OCI-LY7 (cell line): Measurements from ENCODE around the gene PRDM7. TPM values are rescaled to one million over a fixed set of nuclear protein-coding genes. Genes with fewer than 3 reads are reported as not detected.
"Not testable (repeated sequence)": the region's sequence is repeated elsewhere in the genome, so short reads cannot be mapped to it uniquely, and the experiment has no call there.

Experiments used
- BruUV-seq: library from RNA; stranded (reverse); fragments of 400-500 nt; replicated peaks from 2 replicates; lab custom pipeline; 2021; lab: Mats Ljungman, UMichigan
- CTCF ChIA-PET: fragments of 300-600 bp; sonication (Branson Sonifier 250); formaldehyde crosslinking; loops from one replicate; lab custom pipeline; 2022; ENCODE audit warnings: antibody characterized with exemption; ENCODE audit not compliant: unreplicated experiment; lab: Charles Lee
- POLR2A ChIA-PET: fragments of 300-600 bp; sonication (Branson Sonifier 250); formaldehyde crosslinking; loops from one replicate; lab custom pipeline; 2022; ENCODE audit warnings: antibody characterized with exemption; lab: Charles Lee
- DNase-seq: peaks from one replicate; pipeline ENCODE4 v3.0.0-alpha.2; 2015; ENCODE audit warnings: low spot score
- H2AFZ ChIP-seq: fragments of 200-600 bp; sonication (generic), shearing (Covaris generic); 2 replicates; pipeline ENCODE4 v1.6.1; 2014; ENCODE audit warnings: mild to moderate bottlenecking, antibody characterized with exemption, low read length, moderate library complexity
- H3K27ac ChIP-seq: fragments of 200-600 bp; sonication (generic); 2 replicates; pipeline ENCODE4 v1.5.1; 2014; ENCODE audit warnings: mixed run types, low read depth, mild to moderate bottlenecking, moderate library complexity, low read length, inconsistent platforms; ENCODE audit not compliant: poor library complexity, severe bottlenecking
- H3K36me3 ChIP-seq: fragments of 200-600 bp; sonication (generic); 2 replicates; pipeline ENCODE4 v1.6.1; 2014; ENCODE audit warnings: mild to moderate bottlenecking, antibody characterized with exemption, low read length, moderate library complexity, mixed read lengths; ENCODE audit not compliant: insufficient read depth
- H3K4me1 ChIP-seq: fragments of 200-600 bp; sonication (generic); 2 replicates; pipeline ENCODE4 v1.5.1; 2014; ENCODE audit warnings: mild to moderate bottlenecking, low read length; ENCODE audit not compliant: insufficient read depth, poor library complexity, severe bottlenecking
- H3K4me2 ChIP-seq: fragments of 200-600 bp; sonication (generic); 2 replicates; pipeline ENCODE4 v1.6.1; 2014; ENCODE audit warnings: mild to moderate bottlenecking, low read length
- H3K4me3 ChIP-seq: fragments of 200-600 bp; sonication (generic); 2 replicates; pipeline ENCODE4 v1.5.1; 2014; ENCODE audit warnings: mild to moderate bottlenecking, low read depth, low read length; ENCODE audit not compliant: poor library complexity, severe bottlenecking
- H3K79me2 ChIP-seq: fragments of 200-600 bp; sonication (generic); 2 replicates; pipeline ENCODE4 v1.6.1; 2016; ENCODE audit warnings: low read depth, mild to moderate bottlenecking, low read length, moderate library complexity, mixed read lengths; ENCODE audit not compliant: insufficient read depth
- H3K9me2 ChIP-seq: fragments of 200-600 bp; sonication (generic); 2 replicates; pipeline ENCODE4 v1.6.1; 2016; ENCODE audit warnings: mild to moderate bottlenecking, low read length, mixed read lengths; ENCODE audit not compliant: insufficient read depth
- H3K9me3 ChIP-seq: fragments of 200-600 bp; sonication (generic); 2 replicates; pipeline ENCODE4 v1.6.1; 2014; ENCODE audit warnings: mild to moderate bottlenecking, mixed run types, low read length, mixed read lengths
- H4K20me1 ChIP-seq: fragments of 200-600 bp; sonication (generic); 2 replicates; pipeline ENCODE4 v1.6.1; 2014; ENCODE audit warnings: mild to moderate bottlenecking, antibody characterized with exemption, low read length, moderate library complexity, mixed read lengths; ENCODE audit not compliant: insufficient read depth
- CTCF ChIP-seq: fragments of 200-600 bp; sonication (generic); conservative IDR thresholded peaks from 2 replicates; pipeline ENCODE4 v1.5.1; 2014; ENCODE audit warnings: mild to moderate bottlenecking, antibody characterized with exemption, low read length, moderate library complexity, mixed read lengths
- intact Hi-C: fragments of 100-400 bp; cut with micrococcal nuclease; formaldehyde crosslinking; loops from one replicate; pipeline ENCODE4 v1.10.0; 2022; ENCODE audit not compliant: unreplicated experiment
- total RNA-seq, 2 experiments: library from RNA; depleted of rRNA in 1 of 2; stranded (reverse); fragments of >200 nt in 1 of 2; shearing (Covaris generic) in 1 of 2; gene quantifications; 2 replicates each; pipeline ENCODE4 v1.2.3, GENCODE V29; 2014 to 2022

Gene PRDM7
- total RNA-seq, 2 experiments from 2014 or later = not detected

GRCh38 chr16:90106271-90106670 is 29.1 kb upstream of the PRDM7 start:
- H3K36me3 ChIP-seq, H3K27ac ChIP-seq, BruUV-seq, H3K9me2 ChIP-seq, H3K4me3 ChIP-seq, H3K4me1 ChIP-seq, H3K4me2 ChIP-seq, H3K9me3 ChIP-seq, H2AFZ ChIP-seq, H3K79me2 ChIP-seq, CTCF ChIA-PET, H4K20me1 ChIP-seq, intact Hi-C loops, POLR2A ChIA-PET: not testable (repeated sequence)
- DNase-seq = peak; percentile 10
- TF ChIP-seq CTCF = peak; percentile 33; the same call in 1 of the 2 replicates

GRCh38 chr16:90104725-90105124 is 27.6 kb upstream of the PRDM7 start:
- BruUV-seq, H3K36me3 ChIP-seq, H3K4me3 ChIP-seq, H2AFZ ChIP-seq, CTCF ChIA-PET, H3K4me1 ChIP-seq, H3K4me2 ChIP-seq, DNase-seq, H3K9me2 ChIP-seq, POLR2A ChIA-PET, H4K20me1 ChIP-seq, H3K9me3 ChIP-seq, H3K27ac ChIP-seq, intact Hi-C loops, H3K79me2 ChIP-seq: not testable (repeated sequence)

GRCh38 chr16:90102086-90102884 is 25.2 kb upstream of the PRDM7 start:
- H3K27ac ChIP-seq, H4K20me1 ChIP-seq, BruUV-seq, H3K4me1 ChIP-seq, POLR2A ChIA-PET, H3K79me2 ChIP-seq, CTCF ChIA-PET, DNase-seq, H3K9me3 ChIP-seq, H3K9me2 ChIP-seq, H3K4me3 ChIP-seq, H3K4me2 ChIP-seq, intact Hi-C loops, H2AFZ ChIP-seq, H3K36me3 ChIP-seq: not testable (repeated sequence)

- POLR2A ChIA-PET, H3K79me2 ChIP-seq, H3K9me3 ChIP-seq, H4K20me1 ChIP-seq, BruUV-seq, DNase-seq, intact Hi-C loops, H3K27ac ChIP-seq, H3K4me1 ChIP-seq, CTCF ChIA-PET, H3K4me3 ChIP-seq, H3K4me2 ChIP-seq, H3K9me2 ChIP-seq, H2AFZ ChIP-seq, H3K36me3 ChIP-seq: not testable (repeated sequence)
Observed at GRCh38 chr16:90101332-90101731, 24.2 kb upstream of the PRDM7 start.

- H3K9me3 ChIP-seq, H3K27ac ChIP-seq, H3K4me2 ChIP-seq, H3K9me2 ChIP-seq, H3K79me2 ChIP-seq, H3K4me1 ChIP-seq, H3K36me3 ChIP-seq, DNase-seq, H4K20me1 ChIP-seq, H3K4me3 ChIP-seq, CTCF ChIA-PET, POLR2A ChIA-PET, H2AFZ ChIP-seq, intact Hi-C loops, BruUV-seq: not testable (repeated sequence)
Observed at GRCh38 chr16:90100790-90101189, 23.7 kb upstream of the PRDM7 start.

GRCh38 chr16:90100229-90100628 is 23.1 kb upstream of the PRDM7 start:
- H2AFZ ChIP-seq, H4K20me1 ChIP-seq, H3K27ac ChIP-seq, H3K4me3 ChIP-seq, BruUV-seq, H3K36me3 ChIP-seq, POLR2A ChIA-PET, H3K9me2 ChIP-seq, H3K4me1 ChIP-seq, intact Hi-C loops, H3K4me2 ChIP-seq, DNase-seq, H3K79me2 ChIP-seq, H3K9me3 ChIP-seq, CTCF ChIA-PET: not testable (repeated sequence)
